ENCODE measurements around the gene OLFM3. TPM values are rescaled to one million over a fixed set of nuclear protein-coding genes. Genes with fewer than 3 reads are reported as not detected.

OLFM3 gene
- polyA plus RNA-seq, 4 donors: 1.2 to 31.6 (median 26.1) TPM

DNA sequence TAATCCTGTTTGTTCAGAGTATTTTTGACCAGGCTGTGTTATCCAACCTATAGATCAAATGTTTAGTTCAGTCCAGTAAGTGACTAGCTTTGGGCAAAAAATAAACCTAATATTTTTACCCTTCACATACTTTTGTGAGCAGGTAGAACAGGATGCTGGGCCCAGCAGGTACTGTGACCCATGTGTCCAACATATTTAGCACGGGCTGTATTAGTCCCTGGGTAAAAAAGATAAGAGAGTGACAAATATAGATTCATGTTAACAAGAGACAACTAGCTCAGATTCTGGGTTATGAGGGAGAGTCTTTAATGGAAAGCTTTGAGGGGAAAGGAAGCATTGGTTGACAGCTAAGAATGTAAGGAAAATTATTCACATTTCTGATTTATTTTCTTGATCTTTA lies 43.1 kb downstream of the OLFM3 start:
- DNase-seq (ENCODE audit: low read depth in 4 of 4, low spot score in 3 of 4): no peak

- no peak for DNase-seq (ENCODE audit: low read depth in 4 of 4, low spot score in 3 of 4)
These were observed 50.8 kb downstream of the OLFM3 start for GRCh38 chr1:101945884-101946283.

DNA sequence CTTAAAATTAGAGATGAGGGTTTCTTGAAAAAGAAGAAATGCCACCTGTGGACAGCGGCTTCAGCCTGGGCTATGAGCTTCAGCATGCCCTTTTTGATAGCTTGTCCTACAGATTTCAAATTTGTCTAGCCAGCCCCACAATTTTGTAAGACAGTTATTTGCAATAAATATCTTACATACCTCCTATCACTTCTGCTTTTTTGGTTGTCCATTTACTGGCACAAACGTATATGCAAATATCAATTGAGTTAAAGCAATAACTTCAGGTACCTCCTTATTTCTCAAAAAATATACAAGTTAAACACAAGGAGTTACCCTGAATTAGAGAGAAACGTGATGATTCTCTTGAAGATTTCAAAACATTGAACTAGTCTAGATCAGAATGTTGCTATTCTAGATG lies 53.5 kb downstream of the OLFM3 start:
- DNase-seq (ENCODE audit: low read depth in 4 of 4, low spot score in 3 of 4): no peak

DNA sequence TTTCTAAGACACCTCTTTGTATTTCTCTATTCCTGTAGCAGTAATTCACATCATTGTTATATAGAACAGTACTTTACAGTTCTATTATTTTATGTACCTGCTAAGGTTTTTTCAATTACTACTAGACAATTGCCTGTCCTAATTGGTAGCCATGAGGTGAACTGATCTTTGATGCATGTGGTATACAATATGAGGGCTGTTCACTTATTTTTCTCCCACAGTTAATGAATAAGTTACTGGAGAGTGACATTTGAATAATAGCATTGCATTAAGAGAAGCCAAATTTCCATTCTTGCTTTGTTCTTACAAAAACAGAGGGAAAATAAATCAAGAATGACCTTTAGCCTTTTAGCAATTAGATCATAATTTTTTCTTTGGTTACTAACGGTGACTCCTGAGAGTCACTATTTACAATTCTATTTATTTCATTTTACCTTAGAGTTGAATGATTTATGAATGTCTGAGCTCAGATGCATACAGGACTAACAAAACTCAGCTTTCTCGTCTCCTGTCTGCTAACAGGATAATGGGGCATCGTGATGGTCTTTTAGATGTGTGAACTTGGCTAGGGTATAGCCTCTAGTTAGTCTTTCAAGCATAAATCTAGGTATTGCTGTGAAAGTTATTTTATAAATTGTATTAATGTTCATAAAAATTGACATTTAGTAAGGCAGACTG lies 54.1 kb downstream of the OLFM3 start:
- no peak for DNase-seq (ENCODE audit: low read depth in 4 of 4, low spot score in 3 of 4)

GRCh38 chr1:101938681-101939080 lies 58.0 kb downstream of the OLFM3 start:
- no peak for DNase-seq (ENCODE audit: low read depth in 4 of 4, low spot score in 3 of 4)

DNA sequence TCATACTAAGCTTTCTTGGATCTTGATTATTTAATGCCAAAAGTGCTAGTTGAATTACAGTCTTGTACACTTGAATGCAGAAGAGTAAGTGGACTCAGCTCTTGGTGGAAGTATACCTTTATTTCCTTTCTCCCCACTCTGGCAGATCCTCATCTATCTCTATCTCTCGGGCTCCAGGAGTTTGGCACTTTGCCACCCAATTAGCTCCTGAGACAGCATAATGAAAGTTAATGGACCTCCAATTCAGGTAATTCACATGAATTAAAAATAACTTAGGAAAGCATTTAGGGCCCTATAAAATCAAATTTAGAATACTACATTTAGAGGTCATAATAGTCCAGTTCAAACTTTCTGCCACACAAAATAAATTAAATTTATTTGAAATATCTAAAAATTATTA lies 67.4 kb downstream of the OLFM3 start:
- peak in 1 of 4 donors; percentile 3 for DNase-seq (ENCODE audit: low read depth in 4 of 4, low spot score in 3 of 4)

- DNase-seq (ENCODE audit: low read depth in 4 of 4, low spot score in 3 of 4): no peak
These were observed 67.9 kb downstream of the OLFM3 start for GRCh38 chr1:101928829-101929228.

DNA sequence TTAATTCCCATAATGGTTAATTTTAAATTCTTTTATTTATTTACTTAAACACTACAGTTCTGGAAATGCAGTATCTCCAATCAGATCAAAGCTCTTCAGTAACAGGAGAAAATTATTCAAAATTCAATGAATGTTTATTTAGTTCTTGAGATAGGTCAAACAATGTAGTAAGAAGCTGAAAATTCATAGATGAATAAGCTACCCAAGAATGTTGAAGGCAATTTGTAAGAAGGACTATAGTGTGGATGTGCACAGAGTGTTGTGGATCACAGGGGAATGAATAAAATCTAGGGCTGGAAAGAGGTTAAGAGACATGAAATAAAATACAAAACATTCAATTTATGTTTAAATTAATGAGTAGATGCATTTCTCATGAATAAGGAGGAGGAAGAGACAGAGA lies 72.0 kb downstream of the OLFM3 start:
- no peak for DNase-seq (ENCODE audit: low read depth in 4 of 4, low spot score in 3 of 4)

DNA sequence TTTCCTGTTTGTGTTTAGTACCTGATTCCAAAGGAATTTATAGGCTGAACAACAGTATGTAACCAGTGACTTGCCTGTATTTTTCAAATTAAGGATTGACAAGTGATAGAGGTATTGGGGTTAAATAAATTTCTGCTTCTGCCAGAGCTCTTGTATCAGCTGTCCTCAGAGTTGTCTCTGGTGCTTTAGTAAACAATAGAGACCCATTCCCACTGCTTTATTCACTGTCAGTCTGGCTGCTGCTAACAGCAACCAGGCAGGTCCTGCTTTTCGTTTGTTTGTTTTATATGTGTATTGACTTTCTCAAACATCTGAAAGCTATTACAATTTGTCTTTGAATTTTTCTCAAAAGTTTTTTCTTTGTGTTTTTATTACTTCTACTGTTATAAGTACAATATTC lies 76.1 kb downstream of the OLFM3 start:
- DNase-seq (ENCODE audit: low read depth in 4 of 4, low spot score in 3 of 4): no peak

- no peak for DNase-seq (ENCODE audit: low read depth in 4 of 4, low spot score in 3 of 4)
These were observed 78.4 kb downstream of the OLFM3 start for GRCh38 chr1:101918277-101918676.

- no peak for DNase-seq (ENCODE audit: low read depth in 4 of 4, low spot score in 3 of 4)
These were observed 81.1 kb downstream of the OLFM3 start for GRCh38 chr1:101915597-101915996.

- DNase-seq (ENCODE audit: low read depth in 4 of 4, low spot score in 3 of 4): no peak
These were observed 82.1 kb downstream of the OLFM3 start for GRCh38 chr1:101914473-101915242.

DNA sequence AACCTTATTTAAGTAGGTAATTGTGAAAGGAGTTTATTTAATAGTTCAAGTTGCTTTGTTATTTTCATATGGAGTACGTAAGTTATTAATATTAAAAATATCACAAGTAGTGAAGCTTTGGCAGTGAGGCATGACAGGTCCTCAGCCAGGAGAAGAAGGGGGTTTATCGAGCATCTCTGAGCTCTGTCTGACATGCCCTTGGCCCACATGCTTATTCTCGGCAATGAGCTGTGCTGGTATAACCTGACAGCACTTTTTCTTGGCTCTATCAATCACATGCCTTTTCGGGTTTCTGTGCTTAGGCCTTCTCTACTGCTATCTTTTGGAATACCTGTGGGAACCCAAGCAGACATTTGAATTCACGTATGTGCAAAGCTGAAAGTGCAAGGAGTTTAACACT lies 84.8 kb downstream of the OLFM3 start:
- no peak for DNase-seq (ENCODE audit: low read depth in 4 of 4, low spot score in 3 of 4)

- no peak for DNase-seq (ENCODE audit: low read depth in 4 of 4, low spot score in 3 of 4)
These were observed 87.7 kb downstream of the OLFM3 start for GRCh38 chr1:101908980-101909379.

GRCh38 chr1:101907264-101907663 lies 89.5 kb downstream of the OLFM3 start:
- DNase-seq (ENCODE audit: low read depth in 4 of 4, low spot score in 3 of 4): no peak

GRCh38 chr1:101905283-101905835 lies 91.4 kb downstream of the OLFM3 start:
- DNase-seq (ENCODE audit: low read depth in 4 of 4, low spot score in 3 of 4): no peak

DNA sequence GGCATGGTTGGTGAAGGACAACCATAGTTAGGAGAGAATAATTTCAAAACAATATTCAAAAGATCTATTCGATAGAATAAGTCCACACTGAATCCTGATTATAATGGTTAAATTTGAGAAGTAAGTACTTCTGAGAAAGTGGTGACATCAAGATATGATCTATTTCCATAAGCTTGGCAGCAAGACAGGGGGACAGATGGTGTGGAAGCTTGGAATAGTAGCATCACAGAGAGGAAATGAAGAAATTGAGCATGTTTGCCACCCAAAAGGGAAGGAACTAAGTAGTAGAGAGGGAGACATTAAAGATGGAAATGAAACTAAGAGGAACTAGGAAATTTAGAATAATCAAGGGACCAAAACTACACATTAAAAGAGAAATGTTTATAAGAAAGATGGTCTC lies 94.5 kb downstream of the OLFM3 start:
- DNase-seq (ENCODE audit: low read depth in 4 of 4, low spot score in 3 of 4): no peak

DNA sequence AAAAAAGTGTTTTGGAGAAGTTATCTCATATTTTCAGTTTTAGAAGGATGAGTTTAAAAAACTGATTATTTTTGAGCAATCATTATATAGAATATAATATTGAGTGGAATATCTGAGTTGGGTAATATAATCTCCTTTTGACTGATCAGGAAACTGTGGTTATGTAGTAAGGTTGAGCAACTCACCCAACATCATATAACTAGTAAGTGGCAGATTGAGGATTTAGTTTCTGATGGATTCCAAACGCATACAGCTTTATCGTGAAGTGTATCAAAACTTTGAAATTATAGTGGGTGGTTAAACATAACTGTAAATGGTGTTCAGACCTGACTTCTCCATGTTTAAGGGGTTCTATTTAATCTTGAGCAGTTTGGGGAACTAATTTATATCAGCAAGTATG lies 98.6 kb downstream of the OLFM3 start:
- no peak for DNase-seq (ENCODE audit: low read depth in 4 of 4, low spot score in 3 of 4)

GRCh38 chr1:101884621-101885020 lies 112.1 kb downstream of the OLFM3 start:
- no peak for DNase-seq (ENCODE audit: low read depth in 4 of 4, low spot score in 3 of 4)

DNA sequence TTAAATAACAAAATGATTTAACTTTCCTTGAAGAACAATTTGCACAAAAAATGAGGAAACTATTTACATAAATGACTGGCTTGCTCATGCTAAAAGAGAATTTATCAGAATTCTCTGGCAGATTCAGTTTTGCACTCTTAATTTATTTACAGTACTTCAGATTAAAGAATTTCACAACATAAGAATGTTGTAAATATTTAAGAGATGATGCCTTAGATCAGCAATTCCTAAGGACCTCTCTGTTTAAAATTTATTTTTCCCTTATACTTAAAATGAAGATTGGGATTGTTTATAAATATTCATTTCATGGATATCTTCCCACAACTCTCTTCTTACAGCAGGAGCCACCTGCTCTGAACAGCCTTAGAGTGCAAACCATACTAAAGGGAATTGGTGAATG lies 120.8 kb downstream of the OLFM3 start:
- no peak for DNase-seq (ENCODE audit: low read depth in 4 of 4, low spot score in 3 of 4)

- DNase-seq (ENCODE audit: low read depth in 4 of 4, low spot score in 3 of 4): no peak
These were observed 123.1 kb downstream of the OLFM3 start for GRCh38 chr1:101873672-101874071.

GRCh38 chr1:101859941-101860340 lies 136.8 kb downstream of the OLFM3 start:
- no peak for DNase-seq (ENCODE audit: low read depth in 4 of 4, low spot score in 3 of 4)

All from left renal pelvis (tissue), 4 donors.